HepG2 (cell line): ENCODE measurements around the gene ZNF763. TPM values are rescaled to one million over a fixed set of nuclear protein-coding genes. Genes with fewer than 3 reads are reported as not detected.

ENCODE experiments used
- ATAC-seq: fragments of 200-7000 bp; cut with Tn5 transposase; 3 replicates; pipeline ENCODE4 v1.9.1; 2020; ENCODE audit warnings: mild to moderate bottlenecking, moderate library complexity
- BruUV-seq: library from RNA; stranded (reverse); fragments of 400-500 nt; replicated peaks from 2 replicates; lab custom pipeline; 2021; lab: Mats Ljungman, UMichigan
- CTCF ChIA-PET: fragments of 300-600 bp; formaldehyde crosslinking; extraction: SDS; loops from one replicate; lab custom pipeline; 2021; ENCODE audit warnings: low total read pairs, inconsistent platforms, low intra/inter-chr PET ratio; lab: Yijun Ruan, JAX
- POLR2A ChIA-PET: fragments of 350-600 bp; sonication (Branson Sonifier 250); formaldehyde crosslinking; loops from one replicate; lab custom pipeline; 2020; ENCODE audit warnings: antibody characterized with exemption, inconsistent platforms; lab: Yijun Ruan, JAX
- DNase-seq: peaks from one replicate; pipeline ENCODE4 v3.0.0-alpha.2; 2015; ENCODE audit warnings: low spot score
- FAIRE-seq: peaks from 3 replicates; lab custom pipeline; 2011; peaks lifted over from hg19 to GRCh38; lab: Jason Lieb, UNC
- H2AFZ ChIP-seq: one replicate; pipeline ENCODE4 v1.6.1; 2011; ENCODE audit warnings: low read length, inconsistent platforms
- H3K27ac ChIP-seq: fragments of 300-600 bp; 3 replicates; pipeline ENCODE4 v1.8.0; 2011; ENCODE audit warnings: mixed run types, mild to moderate bottlenecking, mixed read lengths, low read length, inconsistent platforms; ENCODE audit not compliant: insufficient read depth; ENCODE audit errors: extremely low read length
- H3K27me3 ChIP-seq, 2 experiments: fragments of 200-600 bp in 1 of 2; 2 replicates in 1 of 2; 3 replicates in 1 of 2; pipeline versions ENCODE4 v1.6.0 to v1.8.0; 2011; ENCODE audit warnings: low read length in 2 of 2, mild to moderate bottlenecking in 2 of 2, moderate library complexity in 2 of 2, inconsistent platforms in 1 of 2; ENCODE audit not compliant: insufficient read depth in 2 of 2, control insufficient read depth in 1 of 2
- H3K36me3 ChIP-seq, 2 experiments: fragments of 200-600 bp in 1 of 2; replicated peaks in 1 of 2; 2 replicates in 1 of 2; 3 replicates in 1 of 2; pipeline versions ENCODE4 v1.5.1 to v1.8.0; 2011; ENCODE audit warnings: low read length in 2 of 2, inconsistent platforms in 1 of 2; ENCODE audit not compliant: insufficient read depth in 2 of 2, control insufficient read depth in 1 of 2
- H3K4me1 ChIP-seq: 2 replicates; pipeline ENCODE4 v1.5.1; 2012; ENCODE audit warnings: low read length, inconsistent platforms; ENCODE audit not compliant: insufficient read depth
- H3K4me2 ChIP-seq: 2 replicates; pipeline ENCODE4 v1.6.0; 2011; ENCODE audit warnings: low read depth, low read length, inconsistent platforms
- H3K4me3 ChIP-seq, 3 experiments: fragments of 200-600 bp in 1 of 3; sonication (generic), shearing (Covaris generic) in 1 of 3; replicated peaks in 1 of 3; 2 replicates each; pipeline ENCODE4 v1.5.1; 2011 to 2016; ENCODE audit warnings: low read length in 3 of 3, inconsistent platforms in 2 of 3, low read depth in 2 of 3, mild to moderate bottlenecking in 2 of 3, control low read depth in 1 of 3, mixed read lengths in 1 of 3; ENCODE audit not compliant: insufficient read depth in 1 of 3
- H3K79me2 ChIP-seq: one replicate; pipeline ENCODE4 v1.6.1; 2011; ENCODE audit warnings: low read length, inconsistent platforms; ENCODE audit not compliant: insufficient read depth
- H3K9ac ChIP-seq: 2 replicates; pipeline ENCODE4 v1.6.0; 2011; ENCODE audit warnings: mild to moderate bottlenecking, low read depth, low read length, inconsistent platforms; ENCODE audit not compliant: insufficient read depth
- H3K9me3 ChIP-seq: 2 replicates; pipeline ENCODE4 v1.5.1; 2012; ENCODE audit warnings: mild to moderate bottlenecking, low read length
- H4K20me1 ChIP-seq: 2 replicates; pipeline ENCODE4 v1.6.0; 2011; ENCODE audit warnings: inconsistent platforms, mild to moderate bottlenecking, low read length, moderate library complexity; ENCODE audit not compliant: insufficient read depth
- CCDC6 ChIP-seq: sonication (generic); formaldehyde crosslinking; IDR thresholded peaks from 2 replicates; pipeline ENCODE4 v1.8.1; 2022; ENCODE audit warnings: mild to moderate bottlenecking, missing genetic modification reagents, moderate library complexity
- FOXP1 ChIP-seq, 2 experiments: fragments of 450-650 bp in 1 of 2; IDR thresholded peaks; 2 replicates each; pipeline ENCODE4 v1.6.1; 2017 to 2018; ENCODE audit warnings: antibody characterized with exemption in 1 of 2
- MAFK ChIP-seq, 2 experiments: IDR thresholded peaks in 1 of 2; conservative IDR thresholded peaks in 1 of 2; 2 replicates each; pipeline ENCODE4 v1.6.1; 2011; ENCODE audit warnings: improper control_type of control experiment in 2 of 2, low read length in 2 of 2
- NR2F1 ChIP-seq, 2 experiments: fragments of 450-650 bp in 1 of 2; formaldehyde crosslinking in 1 of 2; IDR thresholded peaks; 2 replicates each; pipeline versions ENCODE4 v1.5.0 to v1.6.1; 2016 to 2020; ENCODE audit warnings: mild to moderate bottlenecking in 1 of 2, missing compliant biosample characterization in 1 of 2, missing genetic modification reagents in 1 of 2, moderate library complexity in 1 of 2
- SIX1 ChIP-seq: sonication (generic); formaldehyde crosslinking; IDR thresholded peaks from 2 replicates; pipeline ENCODE4 v1.4.0; 2020; ENCODE audit warnings: missing genetic modification reagents, borderline replicate concordance
- SRSF1 ChIP-seq: fragments of 200-400 bp; formaldehyde crosslinking; optimal IDR thresholded peaks from 2 replicates; pipeline ENCODE3; 2017; ENCODE audit warnings: mild to moderate bottlenecking, low read depth, low read length, moderate library complexity
- TEAD2 ChIP-seq: sonication (generic); formaldehyde crosslinking; IDR thresholded peaks from 2 replicates; pipeline ENCODE4 v1.9.0; 2021; ENCODE audit warnings: missing genetic modification reagents
- ZBTB3 ChIP-seq: sonication (generic); formaldehyde crosslinking; IDR thresholded peaks from 2 replicates; pipeline ENCODE4 v1.4.0; 2020; ENCODE audit warnings: low read depth, mild to moderate bottlenecking, moderate library complexity, missing genetic modification reagents, borderline replicate concordance
- ZNF562 ChIP-seq: sonication (generic); formaldehyde crosslinking; IDR thresholded peaks from 2 replicates; pipeline ENCODE4 v1.8.0; 2022; ENCODE audit warnings: missing genetic modification reagents, borderline replicate concordance
- ZNF710 ChIP-seq: sonication (generic); formaldehyde crosslinking; IDR thresholded peaks from 2 replicates; pipeline ENCODE4 v1.5.0; 2020; ENCODE audit warnings: mild to moderate bottlenecking, missing genetic modification reagents, borderline replicate concordance
- whole genome bisulfite sequencing: methylation state at CpG from one replicate; pipeline ENCODE4 v1.1.6; 2017; ENCODE audit warnings: low lambda C conversion rate; 5-methylcytosine and 5-hydroxymethylcytosine counted together
- in situ Hi-C: cut with HindIII; loops from 2 replicates; pipeline ENCODE4 v1.10.0; 2017; ENCODE audit warnings: low pct_unique_long_range_greater_than_20kb; ENCODE audit not compliant: extremely low pct_ligation_motif_present
- intact Hi-C: fragments of 100-400 bp; cut with micrococcal nuclease; formaldehyde crosslinking; loops from one replicate; pipeline ENCODE4 v1.10.0; 2022; ENCODE audit not compliant: unreplicated experiment
- polyA plus RNA-seq, 8 experiments: library from polyadenylated mRNA; depleted of rRNA in 3 of 8; stranded (reverse) in 7 of 8; unstranded in 1 of 8; fragments of >200 nt; fragmentation: Illumina TruSeq in 4 of 8; extraction: Trizol in 4 of 8; gene quantifications; 2 replicates each; pipeline versions ENCODE4 v1.2.1 to v1.2.3, GENCODE V29; 2011 to 2016; ENCODE audit warnings: low read depth in 4 of 8, missing spikeins in 1 of 8, mixed read lengths in 1 of 8; ENCODE audit not compliant: insufficient read depth in 1 of 8
- total RNA-seq, 5 experiments: library from RNA; depleted of rRNA; stranded (reverse); fragments of >200 nt; fragmentation: Illumina TruSeq; extraction: Trizol; gene quantifications; 2 replicates each; pipeline ENCODE4 v1.2.3, GENCODE V29; 2016; ENCODE audit warnings: low read depth in 1 of 5
- TF ChIP-seq, protein P1 (sequence below): IDR thresholded peaks from 2 replicates; pipeline ENCODE4 v1.6.1; 2012; ENCODE audit warnings: low read length, improper control_type of control experiment
- TF ChIP-seq, protein P2 (sequence below): sonication (generic); formaldehyde crosslinking; IDR thresholded peaks from 2 replicates; pipeline ENCODE4 v1.4.0; 2020; ENCODE audit warnings: missing genetic modification reagents, borderline replicate concordance

ZNF763 gene
- total and polyA plus RNA-seq, 2 of the 13 experiments (the other 11 are each of a cell fraction or from before 2014, with no cell fraction given) = 0.08 to 0.42 TPM

DNA sequence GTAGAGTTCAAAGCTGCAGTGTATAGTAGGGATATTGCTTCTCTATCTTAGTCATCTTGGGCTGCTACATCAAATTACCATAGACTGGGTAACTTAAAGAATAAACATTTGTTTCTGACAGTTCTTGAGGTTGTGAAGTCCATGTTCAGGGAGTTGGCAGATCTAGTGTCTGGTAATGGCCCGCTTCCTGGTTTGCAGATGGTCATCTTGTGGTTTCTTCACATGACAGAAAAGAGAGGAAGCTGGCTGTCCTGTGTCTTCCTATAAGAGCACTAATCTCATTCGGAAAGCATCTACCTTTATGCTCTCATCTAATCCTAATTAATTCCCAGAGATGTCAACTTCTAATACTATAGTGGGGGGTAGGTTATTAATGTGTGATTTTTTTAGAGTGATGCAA lies 6.2 kb downstream of the ZNF763 start:
- intact Hi-C loops = no loop called here
- ATAC-seq = no peak
- POLR2A ChIA-PET = no interaction called here

More for the DNA sequence above, 6.2 kb downstream of the ZNF763 start:
- Histone ChIP-seq H3K4me2 (no peak overlapping the region), H3K9ac (no peak overlapping the region), H3K4me1 (no peaks in the 10 kb centered on the region), H3K4me3 (no peak overlapping the region), H3K79me2 (no peaks in the 10 kb centered on the region), H3K27ac (no peak overlapping the region), H4K20me1 (no peaks in the 10 kb centered on the region), H2AFZ (no peak overlapping the region), H3K36me3 (no peaks in the 10 kb centered on the region), H3K9me3 (no peaks in the 10 kb centered on the region), H3K27me3 (no peaks in the 10 kb centered on the region)
- TF ChIP-seq CCDC6 (CRISPR knock-in tag) (no peak), NR2F1 (CRISPR knock-in tag; IDR thresholded peaks at IDR 0.05) (no peak), TEAD2 (no peak), FOXP1 (IDR thresholded peaks at IDR 0.05) (no peak), FOXP1 (CRISPR knock-in tag; IDR thresholded peaks at IDR 0.05) (no peak), MAFK (conservative IDR thresholded peaks at IDR 0.05 in 1 of 2, IDR thresholded peaks at IDR 0.05 in 1 of 2; ENCODE audit: low read length in 2 of 2) (no peak), SRSF1 (no peak), ZNF710 (CRISPR knock-in tag) (no peak), SIX1 (no peak), ZBTB3 (CRISPR knock-in tag) (no peak), ZNF562 (CRISPR knock-in tag) (no peak)
- TF ChIP-seq, protein P1, sequence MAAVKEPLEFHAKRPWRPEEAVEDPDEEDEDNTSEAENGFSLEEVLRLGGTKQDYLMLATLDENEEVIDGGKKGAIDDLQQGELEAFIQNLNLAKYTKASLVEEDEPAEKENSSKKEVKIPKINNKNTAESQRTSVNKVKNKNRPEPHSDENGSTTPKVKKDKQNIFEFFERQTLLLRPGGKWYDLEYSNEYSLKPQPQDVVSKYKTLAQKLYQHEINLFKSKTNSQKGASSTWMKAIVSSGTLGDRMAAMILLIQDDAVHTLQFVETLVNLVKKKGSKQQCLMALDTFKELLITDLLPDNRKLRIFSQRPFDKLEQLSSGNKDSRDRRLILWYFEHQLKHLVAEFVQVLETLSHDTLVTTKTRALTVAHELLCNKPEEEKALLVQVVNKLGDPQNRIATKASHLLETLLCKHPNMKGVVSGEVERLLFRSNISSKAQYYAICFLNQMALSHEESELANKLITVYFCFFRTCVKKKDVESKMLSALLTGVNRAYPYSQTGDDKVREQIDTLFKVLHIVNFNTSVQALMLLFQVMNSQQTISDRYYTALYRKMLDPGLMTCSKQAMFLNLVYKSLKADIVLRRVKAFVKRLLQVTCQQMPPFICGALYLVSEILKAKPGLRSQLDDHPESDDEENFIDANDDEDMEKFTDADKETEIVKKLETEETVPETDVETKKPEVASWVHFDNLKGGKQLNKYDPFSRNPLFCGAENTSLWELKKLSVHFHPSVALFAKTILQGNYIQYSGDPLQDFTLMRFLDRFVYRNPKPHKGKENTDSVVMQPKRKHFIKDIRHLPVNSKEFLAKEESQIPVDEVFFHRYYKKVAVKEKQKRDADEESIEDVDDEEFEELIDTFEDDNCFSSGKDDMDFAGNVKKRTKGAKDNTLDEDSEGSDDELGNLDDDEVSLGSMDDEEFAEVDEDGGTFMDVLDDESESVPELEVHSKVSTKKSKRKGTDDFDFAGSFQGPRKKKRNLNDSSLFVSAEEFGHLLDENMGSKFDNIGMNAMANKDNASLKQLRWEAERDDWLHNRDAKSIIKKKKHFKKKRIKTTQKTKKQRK = no peak
- TF ChIP-seq, protein P2, sequence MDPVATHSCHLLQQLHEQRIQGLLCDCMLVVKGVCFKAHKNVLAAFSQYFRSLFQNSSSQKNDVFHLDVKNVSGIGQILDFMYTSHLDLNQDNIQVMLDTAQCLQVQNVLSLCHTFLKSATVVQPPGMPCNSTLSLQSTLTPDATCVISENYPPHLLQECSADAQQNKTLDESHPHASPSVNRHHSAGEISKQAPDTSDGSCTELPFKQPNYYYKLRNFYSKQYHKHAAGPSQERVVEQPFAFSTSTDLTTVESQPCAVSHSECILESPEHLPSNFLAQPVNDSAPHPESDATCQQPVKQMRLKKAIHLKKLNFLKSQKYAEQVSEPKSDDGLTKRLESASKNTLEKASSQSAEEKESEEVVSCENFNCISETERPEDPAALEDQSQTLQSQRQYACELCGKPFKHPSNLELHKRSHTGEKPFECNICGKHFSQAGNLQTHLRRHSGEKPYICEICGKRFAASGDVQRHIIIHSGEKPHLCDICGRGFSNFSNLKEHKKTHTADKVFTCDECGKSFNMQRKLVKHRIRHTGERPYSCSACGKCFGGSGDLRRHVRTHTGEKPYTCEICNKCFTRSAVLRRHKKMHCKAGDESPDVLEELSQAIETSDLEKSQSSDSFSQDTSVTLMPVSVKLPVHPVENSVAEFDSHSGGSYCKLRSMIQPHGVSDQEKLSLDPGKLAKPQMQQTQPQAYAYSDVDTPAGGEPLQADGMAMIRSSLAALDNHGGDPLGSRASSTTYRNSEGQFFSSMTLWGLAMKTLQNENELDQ (CRISPR knock-in tag) = no peak
- FAIRE-seq (no peak), DNase-seq (no peak)
- in situ Hi-C loops = no loop called here
- WGBS = 42% methylated on average over 2 of the region's 2 CpGs
- CTCF ChIA-PET = no interaction called here
- no TSS peak for BruUV-seq
